WTC11 (cell line): Measurements from ENCODE around the gene DRD2. TPM values are rescaled to one million over a fixed set of nuclear protein-coding genes. Genes with fewer than 3 reads are reported as not detected.

Experiments
- ATAC-seq: fragments of 200-7000 bp; cut with Tn5 transposase; 2 replicates; pipeline ENCODE4 v1.10.0; 2021; ENCODE audit warnings: mild to moderate bottlenecking, moderate library complexity
- CTCF ChIA-PET: fragments of 300-600 bp; sonication (Branson Sonifier 250); formaldehyde crosslinking; loops from one replicate; lab custom pipeline; 2021; ENCODE audit warnings: antibody characterized with exemption; lab: Charles Lee
- POLR2A ChIA-PET: fragments of 350-600 bp; sonication (Branson Sonifier 250); formaldehyde crosslinking; loops from one replicate; lab custom pipeline; 2021; ENCODE audit warnings: antibody characterized with exemption; lab: Charles Lee
- DNase-seq: peaks from one replicate; pipeline ENCODE4 v3.0.0; 2021; ENCODE audit warnings: low spot score
- H3K27ac Mint-ChIP-seq: 2 replicates; pipeline ENCODE4 v1.8.0; 2021; ENCODE audit warnings: mixed read lengths
- H3K27me3 Mint-ChIP-seq: 2 replicates; pipeline ENCODE4 v1.8.0; 2021; ENCODE audit warnings: low read depth, mild to moderate bottlenecking, moderate library complexity, mixed read lengths
- H3K36me3 Mint-ChIP-seq: 2 replicates; pipeline ENCODE4 v1.8.0; 2021; ENCODE audit warnings: mixed read lengths
- H3K4me1 Mint-ChIP-seq: 2 replicates; pipeline ENCODE4 v1.8.0; 2022; ENCODE audit warnings: mixed read lengths
- H3K4me3 Mint-ChIP-seq: 2 replicates; pipeline ENCODE4 v1.8.0; 2021; ENCODE audit warnings: mild to moderate bottlenecking, moderate library complexity, mixed read lengths
- H3K9me3 Mint-ChIP-seq: 2 replicates; pipeline ENCODE4 v1.8.0; 2021; ENCODE audit warnings: mixed read lengths
- CBFB ChIP-seq: sonication (generic); formaldehyde crosslinking; IDR thresholded peaks from 2 replicates; pipeline ENCODE4 v1.8.1; 2022; ENCODE audit warnings: mild to moderate bottlenecking, low read depth, missing genetic modification reagents
- CREB1 ChIP-seq: sonication (generic); formaldehyde crosslinking; IDR thresholded peaks from 2 replicates; pipeline ENCODE4 v1.8.0; 2023; ENCODE audit warnings: mild to moderate bottlenecking, missing genetic modification reagents
- E2F1 ChIP-seq: sonication (generic); formaldehyde crosslinking; IDR thresholded peaks from 2 replicates; pipeline ENCODE4 v1.8.0; 2022; ENCODE audit warnings: mild to moderate bottlenecking, missing genetic modification reagents
- E2F5 ChIP-seq: sonication (generic); formaldehyde crosslinking; IDR thresholded peaks from 2 replicates; pipeline ENCODE4 v1.8.1; 2022; ENCODE audit warnings: mild to moderate bottlenecking, moderate library complexity, missing genetic modification reagents
- ELF4 ChIP-seq: sonication (generic); formaldehyde crosslinking; IDR thresholded peaks from 2 replicates; pipeline ENCODE4 v1.8.1; 2022; ENCODE audit warnings: low read depth, mild to moderate bottlenecking, moderate library complexity, missing genetic modification reagents
- ERG ChIP-seq: fragments of 250-450 bp; sonication (Bioruptor Pico); IDR thresholded peaks from 2 replicates; pipeline ENCODE4 v1.8.0; 2021; ENCODE audit warnings: mild to moderate bottlenecking
- FOXK1 ChIP-seq: sonication (generic); formaldehyde crosslinking; IDR thresholded peaks from 2 replicates; pipeline ENCODE4 v1.8.0; 2022; ENCODE audit warnings: mild to moderate bottlenecking, moderate library complexity, missing genetic modification reagents
- HMGXB4 ChIP-seq: sonication (generic); formaldehyde crosslinking; IDR thresholded peaks from 2 replicates; pipeline ENCODE4 v1.8.1; 2023; ENCODE audit warnings: mild to moderate bottlenecking, moderate library complexity, missing genetic modification reagents
- JUN ChIP-seq: sonication (generic); formaldehyde crosslinking; IDR thresholded peaks from 2 replicates; pipeline ENCODE4 v1.8.0; 2023; ENCODE audit warnings: mild to moderate bottlenecking, missing genetic modification reagents
- KAT7 ChIP-seq: sonication (generic); formaldehyde crosslinking; IDR thresholded peaks from 2 replicates; pipeline ENCODE4 v1.8.1; 2023; ENCODE audit warnings: missing genetic modification reagents, mild to moderate bottlenecking, borderline replicate concordance
- MAX ChIP-seq: sonication (generic); formaldehyde crosslinking; IDR thresholded peaks from 2 replicates; pipeline ENCODE4 v1.8.0; 2022; ENCODE audit warnings: mild to moderate bottlenecking, missing genetic modification reagents
- MYBL2 ChIP-seq: sonication (generic); formaldehyde crosslinking; IDR thresholded peaks from 2 replicates; pipeline ENCODE4 v1.8.1; 2023; ENCODE audit warnings: mild to moderate bottlenecking, moderate library complexity, missing genetic modification reagents
- NFYB ChIP-seq: sonication (generic); formaldehyde crosslinking; conservative IDR thresholded peaks from 2 replicates; pipeline ENCODE4 v1.8.0; 2022; ENCODE audit warnings: low read depth, missing genetic modification reagents
- NR2C2 ChIP-seq: sonication (generic); formaldehyde crosslinking; IDR thresholded peaks from 2 replicates; pipeline ENCODE4 v1.8.0; 2022; ENCODE audit warnings: mild to moderate bottlenecking, missing genetic modification reagents
- TCF7 ChIP-seq: sonication (generic); formaldehyde crosslinking; IDR thresholded peaks from 2 replicates; pipeline ENCODE4 v1.8.0; 2022; ENCODE audit warnings: mild to moderate bottlenecking, low read depth, missing genetic modification reagents, moderate library complexity
- TEAD4 ChIP-seq: sonication (generic); formaldehyde crosslinking; IDR thresholded peaks from 2 replicates; pipeline ENCODE4 v1.8.0; 2022; ENCODE audit warnings: mild to moderate bottlenecking, missing genetic modification reagents
- USF1 ChIP-seq: sonication (generic); formaldehyde crosslinking; IDR thresholded peaks from 2 replicates; pipeline ENCODE4 v1.8.0; 2022; ENCODE audit warnings: mild to moderate bottlenecking, missing genetic modification reagents
- USF2 ChIP-seq: sonication (generic); formaldehyde crosslinking; IDR thresholded peaks from 2 replicates; pipeline ENCODE4 v1.8.1; 2023; ENCODE audit warnings: mild to moderate bottlenecking, missing genetic modification reagents, moderate library complexity
- ZNF423 ChIP-seq: fragments of 250-450 bp; sonication (Bioruptor Pico); IDR thresholded peaks from 2 replicates; pipeline ENCODE4 v2.1.2; 2022; ENCODE audit warnings: mild to moderate bottlenecking, moderate library complexity
- ZNF512 ChIP-seq: sonication (generic); formaldehyde crosslinking; IDR thresholded peaks from 2 replicates; pipeline ENCODE4 v1.8.1; 2022; ENCODE audit warnings: missing genetic modification reagents, borderline replicate concordance
- ZNF532 ChIP-seq: fragments of 250-450 bp; sonication (Bioruptor Pico); IDR thresholded peaks from 2 replicates; pipeline ENCODE4 v1.9.0; 2021; ENCODE audit warnings: mild to moderate bottlenecking, borderline replicate concordance
- total RNA-seq: library from RNA; stranded (reverse); gene quantifications from 3 replicates; pipeline ENCODE4 v1.2.3, GENCODE V29; 2021

Gene DRD2
- total RNA-seq, 1 experiment from 2014 or later: 0.20 TPM

GRCh38 chr11:113415343-113415742 is 59.9 kb downstream of the DRD2 start:
- H3K9me3 Mint-ChIP-seq: no peaks in the 10 kb centered on the region
- DNase-seq (no peak), ATAC-seq (no peak)
- H3K4me3 Mint-ChIP-seq: no peak overlapping the region
- H3K4me1 Mint-ChIP-seq: no peaks in the 10 kb centered on the region
- H3K27me3 Mint-ChIP-seq: no peaks in the 10 kb centered on the region
- ChIA-PET POLR2A (interaction anchor here (0.6 kb wide), 1 partner anchor 205 kb away, joined by 4 read pairs; no protein-coding TSS in a partner anchor), CTCF (no interaction called here)
- no peak for TF ChIP-seq JUN (CRISPR knock-in tag)
- TF ChIP-seq E2F5 (CRISPR knock-in tag): no peak
- TF ChIP-seq NFYB (CRISPR knock-in tag): no peak
- TF ChIP-seq ERG (CRISPR knock-in tag): no peak
- TF ChIP-seq E2F1 (CRISPR knock-in tag): no peak
- no peak for TF ChIP-seq TCF7 (CRISPR knock-in tag)
- TF ChIP-seq ELF4 (CRISPR knock-in tag): no peak
- TF ChIP-seq MYBL2: no peak
- TF ChIP-seq FOXK1 (CRISPR knock-in tag): no peak
- TF ChIP-seq CREB1: no peak
- TF ChIP-seq MAX (CRISPR knock-in tag): no peak
- no peak for TF ChIP-seq HMGXB4 (CRISPR knock-in tag)
- TF ChIP-seq ZNF512 (CRISPR knock-in tag): no peak
- no peak for TF ChIP-seq ZNF532 (CRISPR knock-in tag)
- no peaks in the 10 kb centered on the region for H3K36me3 Mint-ChIP-seq
- no peak overlapping the region for H3K27ac Mint-ChIP-seq

- DNase-seq (no peak), ATAC-seq (no peak)
- no peaks in the 10 kb centered on the region for H3K4me1 Mint-ChIP-seq
- POLR2A ChIA-PET: no interaction called here
- no peak overlapping the region for H3K4me3 Mint-ChIP-seq
- no peaks in the 10 kb centered on the region for H3K9me3 Mint-ChIP-seq
- no peak overlapping the region for H3K27ac Mint-ChIP-seq
- CTCF ChIA-PET: no interaction called here
- H3K27me3 Mint-ChIP-seq: no peaks in the 10 kb centered on the region
- no peaks in the 10 kb centered on the region for H3K36me3 Mint-ChIP-seq
- TF ChIP-seq CBFB (CRISPR knock-in tag) (no peak), NR2C2 (CRISPR knock-in tag) (no peak), TEAD4 (no peak), ZNF423 (CRISPR knock-in tag) (no peak), USF2 (CRISPR knock-in tag) (no peak), MYBL2 (no peak), ERG (CRISPR knock-in tag) (no peak), USF1 (CRISPR knock-in tag) (no peak), KAT7 (CRISPR knock-in tag) (no peak)
Observed at GRCh38 chr11:113412675-113413074, 62.5 kb downstream of the DRD2 start.
